H9 (cell line): ENCODE measurements around the gene NPLOC4. TPM values are rescaled to one million over a fixed set of nuclear protein-coding genes. Genes with fewer than 3 reads are reported as not detected.

Source experiments
- DNase-seq: peaks from one replicate; pipeline ENCODE4 v3.0.0-alpha.2; 2017
- H2AFZ ChIP-seq: one replicate; pipeline ENCODE4 v1.6.1; 2013; ENCODE audit warnings: mild to moderate bottlenecking, low read length, control low read depth, moderate library complexity
- H2AK5ac ChIP-seq: 2 replicates; pipeline ENCODE4 v1.6.1; 2013; ENCODE audit warnings: low read length, control low read depth, mixed read lengths; ENCODE audit not compliant: insufficient read length
- H2BK120ac ChIP-seq: one replicate; pipeline ENCODE4 v1.6.1; 2013; ENCODE audit warnings: low read depth, mild to moderate bottlenecking, low read length, control low read depth, inconsistent platforms; ENCODE audit not compliant: poor library complexity, severe bottlenecking
- H2BK12ac ChIP-seq: 2 replicates; pipeline ENCODE4 v1.6.1; 2013; ENCODE audit warnings: low read length, control low read depth, mixed read lengths, low read depth; ENCODE audit not compliant: insufficient read length
- H2BK15ac ChIP-seq: 2 replicates; pipeline ENCODE4 v1.6.1; 2013; ENCODE audit warnings: low read depth, low read length, control low read depth
- H2BK20ac ChIP-seq: one replicate; pipeline ENCODE4 v1.6.1; 2013; ENCODE audit warnings: low read depth, mild to moderate bottlenecking, low read length, control low read depth, inconsistent platforms; ENCODE audit not compliant: poor library complexity, severe bottlenecking
- H2BK5ac ChIP-seq: 2 replicates; pipeline ENCODE4 v1.6.1; 2013; ENCODE audit warnings: low read length, control low read depth, mixed read lengths; ENCODE audit not compliant: insufficient read length
- H3K14ac ChIP-seq: 2 replicates; pipeline ENCODE4 v1.6.1; 2013; ENCODE audit warnings: low read length, control low read depth; ENCODE audit not compliant: insufficient read depth
- H3K18ac ChIP-seq: 2 replicates; pipeline ENCODE4 v1.6.1; 2013; ENCODE audit warnings: low read depth, mild to moderate bottlenecking, mixed read lengths, low read length, control low read depth; ENCODE audit not compliant: insufficient read length
- H3K23ac ChIP-seq: 2 replicates; pipeline ENCODE4 v1.6.1; 2013; ENCODE audit warnings: low read length, control low read depth, mixed read lengths, low read depth; ENCODE audit not compliant: insufficient read length
- H3K23me2 ChIP-seq: 2 replicates; pipeline ENCODE4 v1.6.1; 2013; ENCODE audit warnings: low read depth, mild to moderate bottlenecking, mixed read lengths, low read length, control low read depth; ENCODE audit not compliant: insufficient read length, poor library complexity, severe bottlenecking
- H3K27ac ChIP-seq: 2 replicates; pipeline ENCODE4 v1.5.1; 2013; ENCODE audit warnings: low read length, control low read depth, mixed read lengths, low read depth; ENCODE audit not compliant: insufficient read length
- H3K27me3 ChIP-seq: 2 replicates; pipeline ENCODE4 v1.6.1; 2013; ENCODE audit warnings: low read length, control low read depth, inconsistent platforms; ENCODE audit not compliant: insufficient read depth
- H3K4ac ChIP-seq: 2 replicates; pipeline ENCODE4 v1.6.1; 2013; ENCODE audit warnings: low read depth, mild to moderate bottlenecking, control low read depth, inconsistent platforms, low read length, moderate library complexity
- H3K4me1 ChIP-seq: 2 replicates; pipeline ENCODE4 v1.6.1; 2013; ENCODE audit warnings: low read length, control low read depth, inconsistent platforms; ENCODE audit not compliant: insufficient read depth
- H3K4me2 ChIP-seq: 2 replicates; pipeline ENCODE4 v1.6.1; 2013; ENCODE audit warnings: low read length, control low read depth, mixed read lengths; ENCODE audit not compliant: insufficient read length, insufficient read depth
- H3K56ac ChIP-seq: 2 replicates; pipeline ENCODE4 v1.6.1; 2013; ENCODE audit warnings: low read depth, mild to moderate bottlenecking, mixed read lengths, low read length, control low read depth; ENCODE audit not compliant: insufficient read length
- H3K79me1 ChIP-seq: 2 replicates; pipeline ENCODE4 v1.6.1; 2013; ENCODE audit warnings: low read depth, mild to moderate bottlenecking, moderate library complexity, low read length, control low read depth, inconsistent platforms; ENCODE audit not compliant: insufficient read depth, poor library complexity, severe bottlenecking
- H3K79me2 ChIP-seq: 2 replicates; pipeline ENCODE4 v1.6.1; 2013; ENCODE audit warnings: low read length, control low read depth, inconsistent platforms; ENCODE audit not compliant: insufficient read depth
- H3K9ac ChIP-seq: 2 replicates; pipeline ENCODE4 v1.6.1; 2013; ENCODE audit warnings: low read length, control low read depth, mixed read lengths; ENCODE audit not compliant: insufficient read length; ENCODE audit errors: extremely low read depth
- H3K9me3 ChIP-seq: one replicate; pipeline ENCODE4 v1.6.1; 2013; ENCODE audit warnings: low read depth, low read length, inconsistent platforms; ENCODE audit not compliant: control insufficient read depth
- H3T11ph ChIP-seq: one replicate; pipeline ENCODE4 v1.6.1; 2013; ENCODE audit warnings: mild to moderate bottlenecking, low read length, control low read depth, inconsistent platforms
- H4K20me1 ChIP-seq: one replicate; pipeline ENCODE4 v1.6.1; 2013; ENCODE audit not compliant: control insufficient read depth, insufficient read length, insufficient read depth
- H4K5ac ChIP-seq: 2 replicates; pipeline ENCODE4 v1.6.1; 2013; ENCODE audit warnings: low read depth, mild to moderate bottlenecking, mixed read lengths, low read length, control low read depth; ENCODE audit not compliant: insufficient read length
- H4K8ac ChIP-seq: replicated peaks from 2 replicates; pipeline ENCODE4 v1.6.1; 2013; ENCODE audit warnings: low read length, control low read depth, mixed read lengths, low read depth; ENCODE audit not compliant: insufficient read length
- H4K91ac ChIP-seq: 2 replicates; pipeline ENCODE4 v1.6.1; 2013; ENCODE audit warnings: low read depth, mild to moderate bottlenecking, moderate library complexity, mixed read lengths, low read length, control low read depth; ENCODE audit not compliant: insufficient read length
- H3K27ac Mint-ChIP-seq, 3 experiments: 2 replicates in 2 of 3; 3 replicates in 1 of 3; pipeline ENCODE4 v1.8.0; 2020 to 2021; ENCODE audit warnings: mixed read lengths in 3 of 3, mild to moderate bottlenecking in 1 of 3, moderate library complexity in 1 of 3
- H3K27me3 Mint-ChIP-seq: 2 replicates; pipeline ENCODE4 v1.8.0; 2021; ENCODE audit warnings: low read depth, mild to moderate bottlenecking, moderate library complexity, mixed read lengths
- H3K36me3 Mint-ChIP-seq, 3 experiments: 2 replicates in 2 of 3; 3 replicates in 1 of 3; pipeline ENCODE4 v1.8.0; 2020 to 2021; ENCODE audit warnings: low read depth in 3 of 3, mixed read lengths in 3 of 3; ENCODE audit not compliant: insufficient read depth in 1 of 3
- H3K4me1 Mint-ChIP-seq, 2 experiments: 2 replicates each; pipeline ENCODE4 v1.8.0; 2020; ENCODE audit warnings: mixed read lengths in 2 of 2
- H3K4me3 Mint-ChIP-seq, 2 experiments: 2 replicates in 1 of 2; 3 replicates in 1 of 2; pipeline ENCODE4 v1.8.0; 2020 to 2021; ENCODE audit warnings: mild to moderate bottlenecking in 2 of 2, mixed read lengths in 2 of 2, moderate library complexity in 1 of 2
- H3K9me3 Mint-ChIP-seq, 2 experiments: 2 replicates in 1 of 2; 3 replicates in 1 of 2; pipeline ENCODE4 v1.8.0; 2020; ENCODE audit warnings: mild to moderate bottlenecking in 2 of 2, mixed read lengths in 2 of 2, moderate library complexity in 1 of 2
- WGBS: extraction: QIAGEN DNeasy Blood & Tissue Kit; methylation state at CpG from one replicate; pipeline ENCODE4 v1.1.7; 2013; ENCODE audit warnings: missing lambda C conversion rate, low lambda C conversion rate, mixed read lengths; ENCODE audit not compliant: insufficient read length; ENCODE audit errors: extremely low coverage; 5-methylcytosine and 5-hydroxymethylcytosine counted together
- total RNA-seq: library from RNA; stranded (reverse); gene quantifications from 2 replicates; pipeline ENCODE4 v1.2.1, GENCODE V29; 2021
- TF ChIP-seq, protein P1 (sequence below): fragments of 200-600 bp; sonication (generic); conservative IDR thresholded peaks from 3 replicates; pipeline ENCODE4 v1.8.0; 2021; ENCODE audit warnings: antibody characterized with exemption, mild to moderate bottlenecking

The NPLOC4 gene
- total RNA-seq, 1 experiment from 2014 or later, result 103 TPM

DNA sequence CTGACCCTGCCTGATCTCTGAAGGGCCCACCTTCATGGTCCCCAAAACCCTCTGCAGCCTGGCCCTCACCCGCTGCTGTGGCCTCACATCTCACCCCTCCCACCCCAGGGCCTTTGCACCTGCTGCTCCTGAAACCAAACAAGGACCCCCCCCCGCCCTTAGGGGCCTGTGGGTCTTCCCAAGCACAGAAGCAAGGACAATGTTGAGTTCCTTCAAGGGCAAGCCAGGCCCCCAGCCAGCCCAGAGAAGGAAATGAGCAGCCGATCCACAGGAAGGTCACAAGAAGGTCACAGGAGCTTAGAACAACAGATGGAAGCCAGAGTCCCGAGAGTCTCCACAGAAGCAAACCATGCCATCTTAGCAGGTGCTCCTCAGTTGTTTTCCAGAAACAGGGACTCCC is 19.9 kb upstream of the NPLOC4 start:
- H3K9me3 ChIP-seq, result no peaks in the 10 kb centered on the region
- no peak overlapping the region for H3K18ac ChIP-seq
- H2BK120ac ChIP-seq, result no peak overlapping the region
- no peaks in the 10 kb centered on the region for H4K20me1 ChIP-seq
- no peak overlapping the region for H2BK20ac ChIP-seq
- Mint-ChIP-seq H3K9me3 (no peaks in the 10 kb centered on the region; a peak in 1 of 5 replicates), H3K4me1 (peaks cover 8 to 15% of the 10 kb centered on the region in 2 experiments), H3K27me3 (peaks cover 2% of the 10 kb centered on the region; the same call in 1 of the 2 replicates), H3K27ac (no peak overlapping the region; a peak in 1 of 7 replicates), H3K36me3 (no peaks in the 10 kb centered on the region), H3K4me3 (no peak overlapping the region; a peak in 1 of 5 replicates)
- no peak overlapping the region for H4K5ac ChIP-seq
- no peak overlapping the region for H2BK12ac ChIP-seq
- H3K56ac ChIP-seq, result no peak overlapping the region
- no peak overlapping the region for H3K14ac ChIP-seq
- no peak overlapping the region for H3K9ac ChIP-seq
- no peak overlapping the region for H3K27ac ChIP-seq
- H3K79me1 ChIP-seq, result no peaks in the 10 kb centered on the region
- H3K4me2 ChIP-seq, result no peak overlapping the region
- no peak overlapping the region for H3K4ac ChIP-seq
- H4K91ac ChIP-seq, result no peak overlapping the region
- no peak overlapping the region for H2BK5ac ChIP-seq
- H2AK5ac ChIP-seq, result no peak overlapping the region
- DNase-seq, result no peak
- H3T11ph ChIP-seq, result no peak overlapping the region
- peaks cover 3% of the 10 kb centered on the region; the same call in 1 of the 2 replicates for H3K4me1 ChIP-seq
- TF ChIP-seq, protein P1, sequence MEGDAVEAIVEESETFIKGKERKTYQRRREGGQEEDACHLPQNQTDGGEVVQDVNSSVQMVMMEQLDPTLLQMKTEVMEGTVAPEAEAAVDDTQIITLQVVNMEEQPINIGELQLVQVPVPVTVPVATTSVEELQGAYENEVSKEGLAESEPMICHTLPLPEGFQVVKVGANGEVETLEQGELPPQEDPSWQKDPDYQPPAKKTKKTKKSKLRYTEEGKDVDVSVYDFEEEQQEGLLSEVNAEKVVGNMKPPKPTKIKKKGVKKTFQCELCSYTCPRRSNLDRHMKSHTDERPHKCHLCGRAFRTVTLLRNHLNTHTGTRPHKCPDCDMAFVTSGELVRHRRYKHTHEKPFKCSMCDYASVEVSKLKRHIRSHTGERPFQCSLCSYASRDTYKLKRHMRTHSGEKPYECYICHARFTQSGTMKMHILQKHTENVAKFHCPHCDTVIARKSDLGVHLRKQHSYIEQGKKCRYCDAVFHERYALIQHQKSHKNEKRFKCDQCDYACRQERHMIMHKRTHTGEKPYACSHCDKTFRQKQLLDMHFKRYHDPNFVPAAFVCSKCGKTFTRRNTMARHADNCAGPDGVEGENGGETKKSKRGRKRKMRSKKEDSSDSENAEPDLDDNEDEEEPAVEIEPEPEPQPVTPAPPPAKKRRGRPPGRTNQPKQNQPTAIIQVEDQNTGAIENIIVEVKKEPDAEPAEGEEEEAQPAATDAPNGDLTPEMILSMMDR, result no peak
- peaks cover 4% of the 10 kb centered on the region for H3K23me2 ChIP-seq
- no peaks in the 10 kb centered on the region for H3K79me2 ChIP-seq
- no peaks in the 10 kb centered on the region for H3K27me3 ChIP-seq
- WGBS, result no CpG with 5 or more reads among the region's 4 CpGs
- H2AFZ ChIP-seq, result no peak overlapping the region
- no peak overlapping the region for H2BK15ac ChIP-seq
- no peak overlapping the region for H4K8ac ChIP-seq
- H3K23ac ChIP-seq, result no peak overlapping the region
